Stimulated activated CD4-positive, alpha-beta T cell treated with anti-CD3 and anti-CD28 coated beads, Interleukin-1b, Interleukin-23, amount 100 ng/mL, for 24 hours (primary cell): ENCODE results near the gene ATP11A.

Source experiments
- DNase-seq, 4 experiments: peaks; one replicate each; pipeline ENCODE4 v3.0.0-alpha.2; 2020; ENCODE audit warnings: low read depth in 4 of 4, low spot score in 1 of 4

ATP11A gene

DNA sequence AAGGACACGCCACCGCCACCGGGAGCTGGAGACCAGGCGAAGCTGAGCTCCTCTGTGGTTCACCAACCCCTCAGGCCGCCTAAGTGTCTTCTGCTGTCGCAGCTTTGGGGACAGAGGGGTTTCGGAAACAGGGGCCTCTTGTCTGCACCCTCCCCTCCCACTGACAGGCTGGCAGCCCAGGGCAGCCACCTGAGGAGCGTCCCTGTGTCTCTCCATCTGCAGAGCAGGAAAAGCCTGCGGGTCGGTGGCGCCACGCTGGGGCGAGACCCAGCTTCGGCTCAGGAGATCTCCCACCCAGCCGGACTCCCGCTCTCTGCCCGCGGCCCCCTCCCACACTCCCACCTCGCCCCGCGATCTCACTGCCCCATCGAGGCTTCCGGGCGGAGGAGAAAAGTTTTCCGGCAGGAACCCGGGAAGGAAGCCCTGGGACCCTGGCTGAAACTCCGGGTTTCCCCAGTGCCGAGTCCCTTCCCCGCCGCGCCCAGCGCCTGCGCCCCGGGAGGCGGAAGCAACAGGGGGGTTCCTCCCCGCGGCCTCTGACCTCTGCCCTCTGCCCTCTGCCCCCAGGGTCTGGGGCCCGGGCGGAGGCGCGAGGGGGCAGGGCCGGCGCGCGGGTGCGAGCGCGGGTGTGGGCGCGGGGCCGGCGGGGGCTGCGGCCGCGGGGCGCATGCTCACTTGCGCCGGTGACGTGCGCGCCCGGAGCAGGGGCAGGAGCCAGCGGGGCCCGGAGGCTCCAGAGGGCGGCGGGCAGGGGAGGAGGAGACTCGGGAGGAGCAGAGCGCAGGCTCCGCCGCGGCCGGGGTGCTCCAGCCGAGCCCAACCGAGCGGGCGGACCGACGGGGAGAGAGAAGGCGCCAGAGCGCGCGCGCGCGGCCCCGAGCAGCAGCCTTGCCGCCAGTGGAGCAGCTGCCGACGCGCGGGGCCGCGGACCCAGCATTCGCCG, at the start of gene ATP11A:
Gene ATP11A (plus strand): TSS at position 736 of the 943 bp plus-strand sequence. CDS start 379 bp downstream, outside the sequence.
- peak; percentile 31 to 75 (median 64) for DNase-seq

DNA sequence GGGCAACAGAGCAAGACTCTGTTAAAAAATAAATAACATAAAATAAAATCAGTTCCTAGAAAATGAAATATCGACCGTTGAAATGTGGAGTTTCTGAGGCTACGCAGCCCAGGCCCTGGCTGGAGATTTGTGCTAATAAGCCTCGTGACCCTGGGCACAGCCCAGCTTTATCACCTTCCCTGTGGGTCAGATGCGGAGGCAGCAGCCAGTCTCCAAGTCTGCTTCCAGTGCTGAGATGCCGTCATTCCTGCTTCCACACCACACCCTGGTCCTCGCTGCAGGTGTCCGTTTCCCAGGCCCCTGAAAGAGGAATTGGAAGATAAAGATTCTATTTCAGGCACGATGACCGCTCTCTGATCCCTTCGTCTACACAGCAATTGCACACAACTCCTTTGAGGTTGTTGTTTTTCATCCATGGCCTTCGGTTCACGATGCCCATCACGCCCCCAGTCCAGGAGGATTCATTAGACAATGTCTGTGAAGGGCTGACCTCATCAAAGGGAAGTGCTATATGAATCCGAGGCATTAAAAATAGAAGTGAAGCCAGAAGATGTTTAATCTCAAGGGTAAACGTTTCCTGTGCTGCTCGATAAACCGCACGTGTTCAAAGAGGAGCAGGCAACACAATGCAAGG, 48.3 kb upstream of the ATP11A start:
- DNase-seq = no peak

DNA sequence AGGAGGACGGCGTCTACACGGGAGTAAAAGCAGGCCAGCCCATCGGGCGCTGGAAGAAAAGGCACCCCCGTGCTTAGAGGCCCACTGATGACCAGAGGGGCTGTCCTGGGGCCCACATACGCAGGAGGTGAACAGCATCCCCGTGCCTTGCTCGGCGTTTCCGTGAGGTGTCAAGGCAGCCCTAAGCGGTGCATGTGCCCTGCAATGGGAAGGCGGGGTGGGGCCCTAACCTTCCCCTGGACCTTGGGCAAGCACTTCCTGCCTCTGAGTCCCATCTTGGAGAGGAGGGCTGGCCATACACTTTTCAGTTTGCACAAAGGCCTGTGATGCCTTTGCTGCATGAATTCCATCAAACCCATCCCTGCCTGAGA, 47.8 kb upstream of the ATP11A start:
- DNase-seq = no peak

DNA sequence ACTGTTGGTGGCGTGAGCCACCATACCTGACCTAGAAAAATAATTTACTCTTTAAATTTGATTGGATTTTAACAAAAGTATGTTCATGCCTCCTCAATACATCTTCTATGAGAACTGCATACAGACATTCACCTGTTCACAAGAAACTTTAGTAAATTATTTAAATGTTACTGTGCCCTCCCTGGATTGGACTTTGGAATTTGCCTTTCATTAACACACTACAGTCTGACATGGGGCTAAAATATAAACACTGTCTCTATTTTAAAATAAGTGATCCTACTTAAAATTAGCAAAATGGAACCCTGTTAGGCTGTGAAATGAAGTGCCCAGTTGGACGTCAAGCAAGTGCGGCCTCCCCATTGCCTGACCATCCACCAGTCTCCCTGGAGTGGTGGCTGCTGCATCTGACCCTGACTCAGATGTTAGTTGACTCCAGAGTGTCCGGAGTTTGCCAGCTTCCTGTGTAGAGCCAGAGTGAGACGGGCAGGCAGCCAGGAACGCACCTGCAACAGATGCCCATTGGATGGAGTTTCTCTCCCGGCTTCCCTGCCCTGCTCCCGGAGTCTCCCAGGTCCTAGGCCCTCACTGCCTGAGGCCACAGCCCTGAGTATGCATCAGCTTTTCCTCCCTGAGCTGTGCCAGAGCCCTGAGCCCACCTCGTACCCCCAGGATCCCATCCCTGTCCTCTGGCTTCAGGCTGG, 45.9 kb upstream of the ATP11A start:
- DNase-seq = no peak

DNA sequence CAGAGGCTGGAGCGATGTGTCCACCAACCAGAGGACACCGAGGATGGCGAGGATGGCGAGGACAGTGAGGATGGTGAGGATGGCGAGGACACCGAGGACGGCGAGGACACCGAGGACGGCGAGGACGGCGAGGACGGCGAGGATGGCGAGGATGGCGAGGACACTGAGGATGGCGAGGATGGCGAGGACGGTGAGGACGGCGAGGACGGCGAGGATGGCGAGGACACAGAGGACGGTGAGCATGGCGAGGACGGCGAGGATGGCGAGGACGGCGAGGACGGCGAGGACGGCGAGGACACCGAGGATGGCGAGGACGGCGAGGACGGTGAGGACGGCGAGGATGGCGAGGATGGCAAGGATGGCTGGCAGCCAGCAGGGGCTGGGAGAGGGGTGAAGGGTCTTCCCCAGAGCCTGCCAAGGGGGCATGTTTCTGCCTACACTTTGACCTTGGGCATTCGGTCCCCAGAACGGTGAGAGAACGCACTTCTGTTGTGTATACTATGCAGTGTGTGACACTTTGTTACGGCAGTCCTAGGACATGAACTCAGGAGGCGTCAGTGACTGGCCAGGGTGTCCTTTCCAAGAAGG, 44.4 kb upstream of the ATP11A start:
- no peak for DNase-seq

DNA sequence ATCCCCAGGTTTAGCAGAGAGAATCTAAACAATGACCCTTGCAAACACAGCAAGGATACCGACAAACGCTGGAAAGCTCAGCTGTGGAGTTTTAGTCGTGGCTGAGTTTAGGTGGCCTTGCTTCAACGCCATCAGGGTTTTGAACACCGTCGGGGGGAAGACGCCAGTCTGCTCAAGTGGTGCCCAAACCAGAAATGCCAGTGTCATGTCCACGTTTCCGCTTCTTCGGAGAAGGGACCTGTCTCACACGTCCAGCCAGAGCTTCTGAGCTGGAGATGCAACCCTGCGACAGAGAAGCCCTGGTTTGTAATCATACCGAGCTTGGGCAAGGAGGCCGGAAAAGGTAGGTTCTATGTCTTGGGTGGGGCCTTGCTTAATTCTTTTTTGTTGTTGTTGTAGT, 42.6 kb upstream of the ATP11A start:
- no peak for DNase-seq

DNA sequence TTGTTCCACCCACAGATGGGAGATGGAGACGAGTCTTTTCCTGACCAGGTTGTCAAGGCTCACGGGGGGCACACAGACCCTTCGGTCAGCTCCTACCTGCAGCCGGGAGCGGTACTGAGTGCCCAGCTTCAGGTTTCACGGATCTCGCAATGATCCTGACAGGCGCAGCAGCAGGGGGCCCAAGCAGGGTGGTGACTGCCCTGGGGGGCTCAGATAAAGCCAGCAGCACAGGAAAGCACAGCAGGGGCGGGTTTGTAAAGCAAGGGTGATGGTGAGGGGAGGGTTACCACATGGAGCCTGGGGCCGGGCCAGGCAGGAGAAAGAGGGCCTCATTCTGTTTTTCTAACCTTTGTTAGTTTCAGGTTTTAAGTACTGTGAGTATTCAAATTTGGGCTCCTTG, 41.7 kb upstream of the ATP11A start:
- DNase-seq = no peak

DNA sequence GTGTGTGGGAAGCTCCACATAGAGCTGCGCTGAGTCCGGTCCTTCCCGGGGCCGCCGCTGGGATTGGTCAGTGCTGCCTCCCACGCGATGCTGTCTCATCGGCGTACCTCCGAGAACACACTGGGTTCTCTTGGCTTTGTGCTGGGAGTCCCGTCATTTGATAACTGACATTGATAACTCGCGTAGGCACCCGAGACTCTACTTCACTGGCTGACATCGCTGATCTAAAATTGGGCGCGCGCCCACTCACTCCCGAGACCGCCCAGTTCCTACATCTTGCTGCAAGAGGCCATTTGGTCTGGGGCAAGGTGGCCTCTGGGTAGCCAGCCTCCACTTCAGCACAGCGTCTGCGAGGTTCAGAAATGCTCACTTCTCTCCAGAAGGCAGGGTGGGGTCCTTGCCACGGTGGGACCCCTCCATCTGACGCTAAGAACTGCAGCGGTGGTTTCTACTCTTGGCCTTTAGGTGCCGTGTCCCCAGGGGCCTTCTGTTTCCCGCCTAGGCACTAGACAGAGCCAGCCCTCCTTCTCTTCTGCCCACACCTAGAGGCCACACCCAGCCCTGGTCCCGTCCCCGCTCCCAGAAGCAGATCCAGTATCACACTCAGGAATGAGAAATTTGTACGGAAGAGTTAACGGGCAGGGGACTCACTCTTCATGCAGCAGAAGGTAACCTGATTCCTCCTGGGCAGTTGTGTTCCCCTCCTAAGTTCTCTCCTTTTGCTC, 40.7 kb upstream of the ATP11A start:
- DNase-seq = no peak

DNA sequence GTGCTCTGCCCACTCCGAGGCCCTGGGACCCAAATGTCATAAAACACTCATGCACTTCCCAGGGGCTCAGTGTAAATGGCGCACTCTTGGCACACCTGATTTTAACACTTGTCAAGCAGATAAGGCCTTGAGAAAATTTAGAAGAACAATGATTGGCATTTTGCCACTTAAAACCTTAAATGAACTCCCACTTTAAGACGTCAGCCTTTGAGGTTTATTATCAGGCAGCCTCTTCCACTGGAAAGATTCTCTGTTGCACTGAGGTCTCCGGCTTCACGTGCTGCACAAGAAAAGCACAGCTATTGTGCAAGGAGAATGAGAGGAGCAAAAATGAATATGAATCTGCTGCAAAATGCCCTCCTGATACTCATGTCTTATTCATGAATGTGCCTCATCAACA, 38.5 kb upstream of the ATP11A start:
- no peak for DNase-seq

DNA sequence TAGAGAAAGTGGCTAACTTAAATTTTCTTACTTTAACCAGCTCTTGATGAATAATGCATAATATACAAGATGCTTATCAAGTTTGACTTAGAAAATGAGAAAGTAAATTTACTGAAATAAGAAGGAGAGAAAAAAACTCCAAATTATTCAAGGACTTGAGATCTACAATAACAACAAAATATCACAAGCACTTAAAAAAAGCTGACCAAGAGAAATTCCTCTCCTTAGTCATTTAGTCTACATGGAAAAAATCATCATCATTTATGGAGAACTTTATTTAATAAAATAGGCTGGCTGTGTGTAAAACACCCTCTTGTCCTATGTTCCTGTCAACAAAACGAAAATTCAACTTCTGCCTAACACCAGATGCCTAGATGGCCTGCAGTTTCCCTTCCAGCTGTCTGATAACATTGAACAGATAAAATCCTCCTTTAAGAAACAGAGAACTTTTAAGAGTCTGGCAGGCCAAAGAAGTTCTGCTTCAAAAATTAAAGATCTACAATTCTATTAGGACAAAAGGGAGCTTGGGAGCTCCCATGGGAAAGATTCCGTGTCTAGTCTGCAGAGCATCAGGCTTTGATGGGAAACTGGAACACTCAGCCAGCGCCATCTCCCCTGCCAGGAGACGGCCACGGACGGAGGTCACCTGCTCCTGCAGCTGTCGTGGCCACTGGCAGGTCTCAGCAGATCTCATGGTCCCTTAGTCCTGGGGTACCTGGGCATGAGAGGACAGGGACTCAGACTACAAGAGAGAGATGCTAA, 37.9 kb upstream of the ATP11A start:
- no peak for DNase-seq

DNA sequence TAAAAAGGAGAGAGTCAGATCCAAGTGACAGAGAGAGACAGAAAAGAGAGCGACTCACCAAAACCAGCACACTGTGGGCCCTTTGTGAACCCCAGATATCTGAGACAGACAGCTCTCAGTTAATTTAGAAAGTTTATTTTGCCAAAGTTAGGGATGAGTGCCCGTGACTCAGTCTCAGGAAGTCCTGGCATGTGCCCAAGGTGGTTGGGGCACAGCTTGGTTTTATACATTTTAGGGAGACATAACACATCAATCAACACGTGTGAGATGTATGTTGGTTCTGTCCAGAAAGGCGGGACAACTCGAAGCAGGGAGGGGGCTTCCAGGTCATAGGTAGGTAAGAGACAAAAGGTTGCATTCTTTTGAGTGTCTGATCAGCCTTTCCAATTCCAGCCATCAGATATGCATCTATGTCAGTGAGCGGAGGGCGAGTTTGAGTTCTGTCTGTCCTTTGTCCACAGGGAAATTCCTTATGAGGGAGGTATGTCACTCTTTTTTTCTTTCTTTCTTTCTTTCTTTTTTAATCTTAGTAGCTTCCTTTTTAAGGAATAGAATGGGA, 37.2 kb upstream of the ATP11A start:
- DNase-seq = no peak

DNA sequence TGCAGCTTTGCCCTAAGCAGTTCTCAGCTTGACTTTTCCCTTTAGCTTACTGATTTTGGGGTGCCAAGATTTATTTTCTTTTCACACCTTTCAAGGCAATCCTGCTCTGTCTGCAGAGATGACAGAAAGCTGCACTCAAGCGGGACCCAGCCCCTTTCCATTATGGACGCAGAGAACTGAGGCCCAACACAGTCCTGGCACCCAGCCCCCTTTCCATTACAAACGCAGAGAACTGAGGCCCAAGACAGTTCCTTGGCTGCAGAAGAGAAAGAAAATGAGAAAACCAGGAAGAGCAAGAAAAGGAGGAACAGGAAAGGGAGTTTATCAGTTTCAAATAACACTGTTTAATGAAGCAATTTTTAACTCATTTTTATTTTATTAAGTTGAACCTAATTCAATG, 36.8 kb upstream of the ATP11A start:
- no peak for DNase-seq

DNA sequence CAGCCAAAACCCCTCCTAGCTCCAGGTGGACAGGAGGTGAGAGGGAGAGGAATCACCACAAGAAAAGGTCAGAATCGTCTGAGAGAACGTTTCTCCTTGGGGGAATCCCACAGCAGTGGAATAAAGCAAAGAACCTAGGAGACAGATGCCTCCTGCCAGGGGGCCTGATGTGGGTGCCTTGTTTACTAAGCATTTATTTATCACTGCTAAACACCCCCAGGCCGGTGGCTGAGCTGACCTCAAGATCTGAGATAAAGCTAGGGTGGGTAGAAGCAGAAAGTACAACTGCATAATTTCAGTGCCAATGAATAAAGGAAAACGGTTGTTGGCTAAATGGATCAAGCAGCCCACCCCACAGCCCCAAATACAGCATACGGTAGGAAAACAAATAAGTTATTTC, 33.9 kb upstream of the ATP11A start:
- DNase-seq = no peak

DNA sequence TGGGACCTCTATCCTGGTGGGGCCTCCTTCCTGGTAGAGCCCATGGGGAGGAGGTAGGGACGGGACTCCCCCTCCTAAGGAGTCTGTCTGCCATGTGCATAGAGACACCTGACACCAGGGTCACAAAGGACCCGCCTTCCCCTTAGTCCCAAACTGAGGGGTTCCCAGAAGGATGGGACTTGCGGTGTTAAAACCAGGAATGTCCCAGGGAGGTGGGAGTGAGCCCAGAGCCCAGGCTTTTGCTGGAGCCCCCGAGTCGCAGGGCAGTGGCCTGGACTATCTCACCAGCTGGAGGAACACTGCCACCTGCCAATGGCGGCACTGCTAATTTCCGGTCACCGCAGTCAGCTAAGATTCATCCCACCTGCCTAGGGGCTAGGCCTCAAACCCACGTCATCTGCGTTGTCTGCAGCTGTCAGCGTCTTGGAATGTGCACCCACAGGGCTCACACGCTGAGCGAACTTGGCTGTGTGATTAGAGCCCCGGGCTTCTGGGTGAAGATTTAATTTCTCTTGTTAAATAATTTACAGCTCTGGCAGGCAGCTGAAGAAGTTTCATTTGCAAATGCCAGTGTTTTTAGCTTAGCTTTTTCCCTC, 31.9 kb upstream of the ATP11A start:
- no peak for DNase-seq

DNA sequence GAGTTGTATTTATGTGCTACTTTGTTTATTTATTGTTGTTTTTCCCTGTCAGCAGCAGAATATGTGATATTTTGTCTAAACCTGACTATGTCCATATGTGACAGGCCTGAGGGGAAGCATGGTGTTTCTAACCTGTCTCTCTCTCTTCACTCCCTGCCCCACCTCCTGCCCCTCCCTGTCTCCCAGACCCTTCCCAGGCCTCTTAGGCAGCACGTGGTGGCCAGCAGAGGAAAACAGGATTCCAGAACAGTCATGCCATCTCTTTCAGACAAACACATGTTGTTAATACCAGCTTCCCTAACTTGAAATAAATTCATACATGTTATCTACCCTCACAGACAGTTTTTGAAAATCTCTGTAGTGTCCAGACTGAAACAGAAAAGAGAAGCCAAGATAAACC, 31.0 kb upstream of the ATP11A start:
- no peak for DNase-seq

DNA sequence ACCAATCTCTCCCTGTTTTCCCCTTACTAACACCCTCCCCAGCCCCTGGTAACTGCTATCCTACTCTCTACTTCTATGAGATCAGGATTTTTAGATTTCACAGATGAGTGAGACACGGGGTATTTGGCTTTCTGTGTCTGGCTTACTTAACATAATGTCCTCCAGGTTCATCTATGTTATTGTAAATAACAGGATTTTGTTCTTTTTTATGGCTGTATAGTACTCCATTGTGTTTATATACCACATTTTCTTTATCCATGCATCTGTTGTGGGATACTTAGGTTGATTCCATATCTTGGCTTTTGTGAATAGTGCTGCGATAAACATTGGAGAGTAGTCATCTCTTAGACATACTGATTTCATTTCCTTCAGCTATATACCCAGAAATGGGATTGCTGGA, 28.5 kb upstream of the ATP11A start:
- no peak for DNase-seq

DNA sequence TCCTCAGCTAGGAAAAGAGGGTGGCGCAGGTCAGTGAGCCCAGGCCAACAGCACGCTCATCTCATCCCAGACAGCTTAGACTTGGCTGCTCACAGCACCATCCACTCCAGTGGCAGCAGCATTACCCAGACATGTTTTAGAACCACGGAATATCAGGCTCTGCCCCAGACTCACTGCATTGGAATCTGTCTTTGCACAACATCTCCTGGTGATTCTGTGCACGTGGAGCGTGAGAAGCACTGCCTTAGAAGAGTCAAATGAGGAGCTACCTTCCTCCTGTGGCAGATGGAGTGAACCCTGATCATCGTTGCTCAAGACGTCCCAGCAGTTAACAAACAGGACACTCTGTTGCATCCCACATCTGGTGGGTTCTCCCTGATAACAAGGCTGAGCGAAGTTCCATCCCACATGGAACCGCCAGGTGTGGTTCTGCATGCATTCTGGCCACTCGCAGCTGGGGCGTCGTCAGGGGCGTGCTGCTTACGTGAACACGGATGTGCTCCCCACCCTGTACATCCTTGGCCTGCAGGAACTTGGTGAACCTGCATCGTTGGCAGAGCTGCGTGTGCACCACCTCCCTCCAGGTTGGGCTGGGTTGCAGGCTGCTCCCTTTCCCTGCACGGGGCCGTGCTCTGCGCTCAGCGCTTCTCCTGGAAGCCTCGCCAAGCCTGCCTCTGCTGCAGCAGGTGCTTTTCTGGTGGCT, 25.2 kb upstream of the ATP11A start:
- no peak for DNase-seq

DNA sequence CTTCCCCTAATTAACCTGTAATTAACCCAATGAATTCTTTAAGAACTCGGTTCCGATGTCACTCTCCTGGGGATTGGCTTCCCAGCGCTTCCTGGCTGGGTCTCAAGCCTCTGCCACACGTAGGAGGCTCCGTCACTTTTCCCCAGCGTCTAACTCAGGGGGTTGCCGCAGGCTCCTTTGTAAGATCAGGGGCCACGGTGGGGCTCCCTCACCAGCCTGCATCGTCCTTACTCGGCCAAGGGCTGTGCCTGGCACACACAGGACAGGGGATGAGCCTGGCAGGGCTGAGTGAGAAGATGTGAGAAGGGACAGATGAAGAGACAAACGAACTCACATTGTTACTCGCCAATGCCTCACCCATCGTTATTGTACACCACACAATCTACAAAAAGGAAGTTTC, 20.9 kb upstream of the ATP11A start:
- no peak for DNase-seq
